Stimulated activated CD8-positive, alpha-beta memory T cell treated with anti-CD3 and anti-CD28 coated beads, Interleukin-12 subunit alpha, Interleukin-12 subunit beta, amount 100 ng/mL, for 4 hours (primary cell): ENCODE data around the gene ST14.
"Not testable (repeated sequence)": the region's sequence is repeated elsewhere in the genome, so short reads cannot be mapped to it uniquely, and the experiment has no call there.

Source experiments
- DNase-seq: peaks from one replicate; pipeline ENCODE4 v3.0.0-alpha.2; 2020; ENCODE audit warnings: low read depth

Gene ST14

DNA sequence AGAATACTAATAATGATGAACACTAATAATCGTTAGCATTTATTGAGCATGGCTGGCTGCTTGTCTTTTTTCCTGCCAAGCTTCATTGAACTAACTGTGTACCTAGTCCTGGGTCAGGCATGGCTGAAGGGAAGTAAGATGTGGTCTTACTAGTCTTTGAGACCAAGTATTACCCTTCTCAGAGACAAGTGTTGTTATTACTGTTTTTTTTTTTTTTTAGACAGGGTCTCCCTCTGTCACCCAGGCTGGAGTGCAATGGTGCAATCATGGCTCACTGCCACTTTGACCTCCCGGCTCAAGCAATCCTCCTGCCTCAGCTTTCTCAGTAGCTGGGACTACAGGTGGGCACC is 4.6 kb downstream of the ST14 start:
- no peak for DNase-seq

DNA sequence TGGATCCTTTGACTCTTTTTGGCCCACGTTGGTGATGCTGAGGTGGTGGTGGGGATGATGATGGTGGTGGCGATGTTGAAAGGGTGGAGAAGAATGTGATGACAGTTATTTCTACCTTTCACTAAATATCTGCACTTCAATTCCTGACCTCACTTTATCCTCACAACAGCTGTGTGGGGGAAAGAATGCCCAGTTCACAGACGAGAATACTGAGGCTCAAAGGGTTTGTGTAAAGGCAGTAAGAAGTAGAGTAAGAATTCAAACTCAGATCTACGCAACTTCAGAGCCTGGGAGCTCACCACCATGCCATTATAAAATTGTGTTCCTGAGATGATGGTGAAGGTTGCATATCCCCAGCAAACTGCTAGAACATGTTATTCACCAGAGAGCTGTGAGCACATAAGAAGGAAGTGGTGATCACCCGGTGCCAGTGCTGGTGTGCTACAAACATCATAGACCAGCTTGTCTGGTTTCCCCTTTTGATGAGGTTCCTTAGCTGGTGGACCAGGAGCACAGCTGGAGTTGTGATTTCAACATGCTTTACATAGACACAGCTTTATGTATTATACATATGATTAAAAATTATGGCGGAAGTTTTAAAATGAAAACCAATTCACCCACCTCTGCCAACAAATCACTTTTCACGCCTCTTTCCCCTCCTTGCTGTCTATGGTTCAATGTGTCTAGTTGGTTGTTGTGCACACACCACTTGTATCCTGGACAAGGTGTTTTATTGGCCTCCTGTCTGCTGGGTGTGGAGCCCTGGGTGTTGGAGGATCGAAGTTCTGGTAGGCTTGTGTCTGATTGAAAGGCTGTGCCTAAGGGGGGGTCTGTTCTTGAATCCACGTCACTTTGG is 6.2 kb downstream of the ST14 start:
- no peak for DNase-seq

GRCh38 chr11:130166457-130166784 is 6.8 kb downstream of the ST14 start:
- no peak for DNase-seq

DNA sequence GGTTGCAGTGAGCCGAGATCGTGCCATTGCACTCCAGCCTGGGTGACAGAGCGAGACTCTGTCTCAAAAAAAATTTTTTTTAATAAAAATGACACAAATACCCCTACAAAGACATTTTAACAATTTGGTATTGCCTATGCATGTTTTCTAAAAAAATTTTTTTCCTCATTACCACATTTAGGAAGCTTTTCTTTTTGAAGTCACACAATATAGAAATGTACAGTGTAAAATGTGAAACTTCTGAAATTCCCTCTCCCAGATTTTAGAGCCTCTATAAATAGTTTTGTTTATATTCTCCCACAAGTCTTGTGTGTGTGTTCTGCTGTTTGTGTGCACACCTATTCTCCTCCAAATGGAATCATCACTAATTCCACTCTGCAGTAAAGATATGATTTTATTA is 7.6 kb downstream of the ST14 start:
- no peak for DNase-seq

GRCh38 chr11:130168105-130168504 is 8.5 kb downstream of the ST14 start:
- no peak for DNase-seq

GRCh38 chr11:130170345-130170744 is 10.8 kb downstream of the ST14 start:
- DNase-seq = no peak

GRCh38 chr11:130171534-130171933 is 12.0 kb downstream of the ST14 start:
- no peak for DNase-seq

GRCh38 chr11:130172001-130172400 is 12.4 kb downstream of the ST14 start:
- DNase-seq = not testable (repeated sequence)

DNA sequence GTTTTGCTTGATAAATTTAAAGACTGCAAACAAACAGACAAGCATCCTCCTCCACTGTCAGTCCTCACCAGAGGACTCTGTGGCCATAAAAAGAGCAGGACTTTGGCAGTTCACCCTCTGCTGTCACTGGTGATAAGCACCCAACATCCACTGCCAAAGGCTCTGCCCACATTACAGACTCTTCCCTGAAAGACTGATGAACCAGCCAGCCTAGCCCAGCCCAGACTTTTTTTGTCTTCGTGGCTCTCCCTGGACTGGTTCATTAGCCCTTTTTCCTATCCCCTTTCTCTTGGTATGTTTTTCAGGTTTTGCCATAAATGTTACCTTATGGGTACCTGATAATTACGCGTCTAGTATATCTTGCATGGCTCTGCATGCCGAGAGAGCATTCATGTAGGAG is 15.1 kb downstream of the ST14 start:
- DNase-seq = no peak

GRCh38 chr11:130175898-130176297 is 16.3 kb downstream of the ST14 start:
- DNase-seq = no peak

DNA sequence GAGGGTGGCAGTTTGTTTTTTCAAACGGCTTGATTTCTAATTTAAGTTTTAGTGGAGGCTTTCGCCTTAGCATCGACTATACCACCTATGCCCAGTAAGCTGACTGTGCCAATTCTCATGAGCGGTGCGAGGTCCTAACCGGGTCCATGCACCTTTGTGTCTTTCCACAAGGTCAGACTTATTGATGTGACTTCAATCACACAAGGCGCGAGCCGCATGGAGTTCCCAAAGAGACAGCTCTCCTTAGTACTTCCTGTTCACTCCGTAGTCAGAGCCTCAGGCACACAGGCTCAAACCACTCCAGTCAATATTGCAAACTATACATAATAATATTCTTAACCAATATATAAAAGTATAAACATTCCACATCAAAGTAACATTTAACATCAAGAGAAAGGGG is 18.2 kb downstream of the ST14 start:
- DNase-seq = no peak

- no peak for DNase-seq
These were observed 19.1 kb downstream of the ST14 start for GRCh38 chr11:130178441-130179339.

- no peak for DNase-seq
These were observed 20.1 kb downstream of the ST14 start for GRCh38 chr11:130179396-130180306.

GRCh38 chr11:130180491-130180890 is 20.9 kb downstream of the ST14 start:
- no peak for DNase-seq

- DNase-seq = no peak
These were observed 21.3 kb downstream of the ST14 start for GRCh38 chr11:130180896-130181294.

- no peak for DNase-seq
These were observed 22.0 kb downstream of the ST14 start for GRCh38 chr11:130181295-130182272.

DNA sequence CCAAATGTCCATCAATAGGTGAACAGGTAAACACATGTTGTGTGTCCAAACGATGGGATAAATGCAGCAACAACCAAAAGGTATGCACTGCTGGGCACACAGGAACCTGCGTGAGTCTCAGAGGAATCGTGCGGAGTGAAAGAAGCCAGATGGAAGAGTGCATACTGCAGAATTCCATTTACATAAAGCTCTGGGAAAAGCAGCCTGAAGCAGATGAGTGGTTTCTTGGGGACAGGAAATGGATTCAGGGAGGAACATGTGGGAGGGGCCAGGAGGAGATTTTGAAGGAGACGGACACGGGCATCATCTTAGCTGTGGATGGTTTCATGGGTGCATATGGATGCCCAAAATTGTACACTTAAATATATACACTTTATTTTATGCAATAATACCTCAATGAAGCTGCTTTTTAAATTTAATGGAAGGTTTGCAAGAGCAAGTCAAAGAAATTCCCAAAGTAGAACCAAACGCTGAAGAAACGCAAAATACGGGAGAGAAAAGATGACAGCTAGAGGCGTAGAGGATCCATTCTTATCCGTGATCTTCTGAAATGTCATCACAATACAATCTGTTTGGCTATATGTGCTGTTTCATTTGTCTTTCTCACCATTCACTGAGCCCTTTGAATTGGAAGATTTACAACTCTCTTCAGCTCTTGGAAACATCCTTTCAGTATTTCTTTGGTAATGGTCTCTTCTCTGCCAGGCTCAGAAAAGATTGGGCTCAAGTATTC is 24.5 kb downstream of the ST14 start:
- no peak for DNase-seq

DNA sequence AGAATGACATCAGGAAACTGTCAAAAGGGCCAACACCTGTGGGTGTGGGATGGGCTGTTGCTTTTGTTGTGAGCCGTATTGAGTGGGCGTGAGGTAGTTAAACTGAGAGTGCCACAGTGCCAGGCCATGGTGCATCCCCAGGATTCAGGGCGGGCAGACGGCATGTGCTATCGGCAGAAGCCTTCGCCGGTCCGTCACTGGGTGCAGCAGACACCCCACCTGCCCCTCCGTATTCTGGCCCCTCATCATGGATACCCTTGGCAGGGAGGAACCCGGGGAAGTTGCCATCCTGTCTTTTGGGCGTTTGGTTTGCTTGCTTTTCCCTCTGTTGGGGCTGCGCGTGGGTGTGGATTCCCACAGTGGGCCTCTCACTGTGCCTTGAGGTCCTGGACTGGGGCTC is 27.5 kb downstream of the ST14 start:
- DNase-seq = no peak

GRCh38 chr11:130188047-130188446 is 28.5 kb downstream of the ST14 start:
- DNase-seq = no peak

DNA sequence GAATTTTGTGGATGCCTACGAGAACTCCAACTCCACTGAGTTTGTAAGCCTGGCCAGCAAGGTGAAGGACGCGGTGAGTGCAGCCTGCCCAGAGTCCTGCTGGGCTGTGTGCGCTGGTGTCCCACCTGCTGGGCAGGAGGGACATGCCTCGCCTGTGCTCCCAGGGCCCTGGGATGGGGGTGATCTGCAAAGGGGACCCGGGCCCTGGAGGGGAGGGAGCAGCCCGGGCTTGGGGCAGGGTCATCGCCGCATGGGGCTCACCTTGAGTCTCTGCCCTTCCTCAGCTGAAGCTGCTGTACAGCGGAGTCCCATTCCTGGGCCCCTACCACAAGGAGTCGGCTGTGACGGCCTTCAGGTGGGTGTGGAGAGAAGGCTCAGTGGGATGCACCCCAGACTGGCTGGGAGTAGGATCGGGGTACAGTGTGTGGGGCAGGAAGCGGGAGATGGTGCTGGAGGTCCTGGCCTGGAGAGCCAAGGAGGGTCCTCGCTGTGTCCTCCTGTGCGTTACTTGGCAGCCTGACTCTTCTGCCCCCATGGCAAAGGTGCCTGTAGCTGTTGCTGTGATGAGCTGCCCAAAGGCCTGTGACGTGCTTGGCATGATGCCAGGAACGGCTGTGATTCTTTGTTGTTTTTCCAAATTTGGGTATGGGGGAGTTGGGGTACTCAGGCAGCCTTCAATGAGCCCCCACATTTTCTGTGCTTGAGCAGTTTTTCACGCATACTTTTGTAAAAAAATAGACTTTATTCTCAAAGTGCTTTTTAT is 29.2 kb downstream of the ST14 start:
- no peak for DNase-seq
